GM19452 (cell line): ENCODE data around the gene GRK5.
A peak's percentile ranks its signal among the peaks of the same experiment; 100 is the strongest.

Experiments
- ATAC-seq: cut with Tn5 transposase; IDR thresholded peaks from one replicate; pipeline ENCODE4 v1.9.1; 2021; ENCODE audit not compliant: unreplicated experiment

Gene GRK5

DNA sequence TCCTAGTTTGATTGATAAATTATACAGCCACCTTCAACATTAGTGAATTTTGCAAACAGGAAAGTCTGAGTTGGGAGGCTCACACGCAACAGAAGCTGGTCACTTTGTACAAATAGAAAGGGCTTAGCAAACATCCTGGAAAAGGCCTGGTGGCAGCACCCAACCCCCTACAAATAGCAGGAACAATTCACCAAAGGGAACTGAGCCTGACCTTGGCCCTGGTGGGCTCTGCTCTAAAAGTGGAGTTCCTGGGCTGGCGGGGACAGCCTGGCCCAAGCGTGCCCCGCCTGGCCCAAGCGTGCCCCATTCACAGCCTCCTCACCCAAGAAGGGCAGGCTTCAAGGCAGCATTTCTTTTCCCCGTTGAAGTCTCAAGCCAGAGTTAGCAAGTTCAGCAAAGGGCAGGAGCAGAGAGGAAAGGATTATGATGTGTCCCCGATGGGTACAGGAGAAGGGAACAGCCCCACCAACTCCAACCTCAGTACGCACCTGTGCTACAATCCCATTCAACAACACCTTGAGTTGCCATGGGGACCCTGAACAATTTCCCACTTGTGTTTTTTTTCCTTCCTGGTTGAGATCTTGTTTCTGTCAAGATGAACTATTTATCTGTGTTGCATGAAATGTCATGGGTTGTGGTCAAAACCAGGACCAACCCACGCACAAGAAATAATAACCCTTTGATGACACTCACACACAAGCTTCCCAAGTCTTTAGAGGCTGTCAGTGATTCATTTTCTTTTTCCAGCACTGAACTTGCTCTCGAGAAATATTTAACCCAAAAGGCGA is 291.7 kb downstream of the GRK5 start:
- no peak for ATAC-seq

DNA sequence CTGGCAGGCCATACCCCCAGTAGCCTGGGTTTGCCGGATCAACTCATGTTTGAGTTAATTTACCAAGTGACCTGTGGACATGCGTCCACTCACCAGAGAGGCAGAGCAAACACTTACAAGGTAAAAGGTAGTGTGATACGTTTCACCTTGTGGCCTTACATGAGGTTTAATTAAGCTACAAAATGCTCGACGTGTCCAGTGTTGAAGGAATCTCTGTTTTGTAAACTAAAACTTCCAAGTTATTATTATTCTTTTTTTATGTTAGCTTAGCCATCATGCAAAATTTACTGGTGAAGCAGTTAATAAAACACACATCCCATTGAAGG is 292.3 kb downstream of the GRK5 start:
- no peak for ATAC-seq

DNA sequence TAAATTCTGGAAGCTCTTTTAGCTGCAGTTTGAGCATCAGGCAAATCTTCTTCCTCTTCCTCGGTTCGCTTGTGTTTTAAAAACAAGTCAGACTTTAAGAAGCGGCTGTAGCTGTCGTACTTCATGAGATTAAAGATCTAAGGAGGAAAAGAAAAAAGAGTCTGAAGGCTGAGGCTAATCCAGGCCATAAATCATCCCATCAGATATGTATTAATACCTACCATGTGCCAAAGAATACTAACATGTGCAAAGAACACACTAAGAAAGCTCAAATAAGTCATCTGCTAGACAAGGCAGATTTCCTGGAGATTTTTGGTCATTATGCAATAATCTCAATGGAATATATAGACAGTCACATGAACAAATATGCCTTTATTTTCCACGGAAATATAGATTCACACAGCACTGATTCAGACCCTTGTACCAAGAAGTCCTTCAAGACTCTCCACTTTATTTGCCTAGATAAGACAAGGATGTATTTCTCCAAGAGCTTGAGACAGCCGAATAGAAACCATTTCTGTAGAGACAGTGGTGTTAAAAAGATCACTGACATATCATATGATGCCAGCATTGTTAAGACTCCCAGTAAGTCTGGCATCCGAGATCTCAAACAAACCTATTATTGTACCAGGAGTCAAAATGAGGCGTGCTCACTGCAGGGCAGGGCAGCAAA is 292.9 kb downstream of the GRK5 start:
- ATAC-seq = no peak

DNA sequence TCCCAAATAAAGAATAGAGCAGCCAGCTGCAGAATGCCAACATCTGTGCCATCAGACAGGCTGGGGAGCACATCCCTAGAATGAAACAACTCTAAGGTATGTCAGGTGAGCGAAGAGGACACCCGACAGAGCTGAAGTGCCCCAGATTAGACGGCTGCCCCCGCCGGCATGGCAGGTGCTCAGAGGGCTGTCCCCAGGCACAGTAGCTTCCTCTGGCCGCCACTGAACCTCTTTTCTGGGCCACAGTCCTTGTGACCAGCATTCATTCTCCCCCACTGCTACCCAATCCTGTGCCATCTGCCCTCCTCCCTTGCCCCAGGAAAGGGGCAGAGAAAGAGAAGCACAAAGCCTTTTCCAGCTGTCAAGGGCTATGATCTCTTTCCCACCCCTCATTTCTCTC is 293.4 kb downstream of the GRK5 start:
- ATAC-seq = no peak

DNA sequence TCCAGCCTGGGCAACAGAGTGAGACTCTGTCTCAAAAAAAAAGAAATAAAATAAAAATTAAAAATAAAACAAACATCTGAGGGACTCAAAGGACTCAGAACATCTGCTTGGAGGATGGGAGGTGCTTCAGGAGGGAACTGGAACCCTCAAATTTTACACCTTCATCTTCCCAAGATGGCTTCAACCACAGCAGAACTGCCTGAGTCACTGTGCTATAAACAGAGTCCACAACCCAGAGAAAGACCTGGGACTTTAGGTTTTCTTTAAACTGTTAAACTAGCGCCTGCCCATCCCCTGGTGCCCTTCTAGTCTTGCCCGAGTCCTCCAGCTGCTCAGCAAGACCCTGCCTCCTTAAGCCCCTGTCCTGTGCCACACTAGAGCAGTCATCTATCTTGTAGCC is 294.3 kb downstream of the GRK5 start:
- peak; percentile 24 for ATAC-seq

DNA sequence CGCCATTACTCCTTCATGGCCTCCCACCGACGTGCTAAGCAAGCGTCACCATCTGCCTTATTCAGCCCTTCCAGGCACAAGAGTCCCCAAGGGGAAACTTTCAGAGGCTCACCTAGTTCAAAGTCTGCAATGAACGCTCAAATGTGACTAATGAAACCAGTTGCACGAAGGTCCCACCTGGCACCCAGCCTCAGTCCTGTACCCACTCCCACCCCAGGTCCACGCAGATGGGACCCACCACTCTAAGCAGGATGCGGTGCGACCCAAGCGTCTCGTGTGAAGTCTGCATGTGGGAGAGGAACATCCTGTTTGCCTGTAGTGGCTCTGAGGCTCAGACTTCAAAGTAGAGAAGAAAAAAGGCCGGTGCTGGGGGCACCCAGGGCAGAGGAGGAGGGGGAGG is 294.8 kb downstream of the GRK5 start:
- ATAC-seq = peak; percentile 60

DNA sequence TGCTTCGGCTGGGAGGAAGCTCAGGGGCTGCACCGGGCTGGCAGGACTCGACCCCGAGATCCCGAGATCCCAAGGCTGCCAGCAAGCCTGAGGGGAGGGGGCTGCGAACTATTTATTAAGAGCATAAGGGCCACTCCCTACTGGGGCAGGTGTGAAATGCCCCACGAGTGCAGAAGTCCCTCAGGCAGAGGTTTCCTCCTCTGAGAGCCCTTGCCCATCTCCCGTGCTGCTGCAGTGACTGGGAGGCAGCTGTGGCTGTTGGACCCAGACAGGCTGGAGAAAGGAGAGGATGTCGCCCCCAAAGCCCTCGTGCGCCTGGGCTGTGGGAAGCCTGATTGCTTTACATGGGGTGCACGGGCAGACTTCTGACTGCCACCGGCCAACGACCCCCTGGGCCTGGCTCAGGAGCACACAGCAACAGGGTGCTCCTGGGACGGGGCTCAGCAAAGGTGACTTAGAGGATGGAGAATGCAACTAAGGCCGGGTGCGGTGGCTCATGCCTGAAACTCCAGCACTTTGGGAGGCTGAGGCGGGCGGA is 295.3 kb downstream of the GRK5 start:
- no peak for ATAC-seq

DNA sequence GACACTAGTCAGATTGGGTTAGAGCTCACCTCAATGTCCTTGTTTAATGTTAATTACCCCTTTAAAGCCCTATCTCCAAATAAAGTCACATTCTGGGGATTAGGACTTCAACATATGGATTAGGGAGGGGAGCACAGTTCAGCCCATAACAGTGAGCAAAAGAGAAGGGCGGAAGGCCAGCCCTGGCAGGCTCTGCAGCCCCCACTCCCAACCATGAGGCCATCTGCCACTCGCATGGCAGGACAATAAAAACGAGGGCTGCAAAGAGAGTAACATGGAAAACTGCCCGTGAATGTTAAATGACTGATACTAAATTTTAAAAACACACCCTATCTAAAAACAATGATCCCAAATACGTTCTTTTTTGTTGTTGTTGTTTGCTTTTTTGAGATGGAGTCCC is 296.4 kb downstream of the GRK5 start:
- no peak for ATAC-seq

DNA sequence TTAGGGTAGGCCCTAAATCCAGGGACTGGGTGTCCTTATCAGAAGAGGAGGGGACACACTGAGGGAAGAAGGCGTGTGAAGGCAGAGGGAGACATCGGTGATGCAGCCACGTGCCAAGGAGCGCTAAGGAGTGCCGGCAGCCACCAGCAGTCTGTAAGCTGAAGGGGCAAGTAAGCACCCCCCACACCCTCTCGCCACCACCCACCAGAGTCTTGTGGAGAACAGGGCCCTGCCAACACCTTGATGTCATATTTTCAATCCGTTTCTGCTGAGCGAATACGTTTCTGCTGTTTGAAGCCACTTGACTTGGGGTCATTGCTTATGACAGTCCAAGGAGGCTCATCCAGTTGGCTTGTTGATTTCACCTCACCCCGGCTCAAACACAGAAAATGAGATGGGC is 297.3 kb downstream of the GRK5 start:
- no peak for ATAC-seq

DNA sequence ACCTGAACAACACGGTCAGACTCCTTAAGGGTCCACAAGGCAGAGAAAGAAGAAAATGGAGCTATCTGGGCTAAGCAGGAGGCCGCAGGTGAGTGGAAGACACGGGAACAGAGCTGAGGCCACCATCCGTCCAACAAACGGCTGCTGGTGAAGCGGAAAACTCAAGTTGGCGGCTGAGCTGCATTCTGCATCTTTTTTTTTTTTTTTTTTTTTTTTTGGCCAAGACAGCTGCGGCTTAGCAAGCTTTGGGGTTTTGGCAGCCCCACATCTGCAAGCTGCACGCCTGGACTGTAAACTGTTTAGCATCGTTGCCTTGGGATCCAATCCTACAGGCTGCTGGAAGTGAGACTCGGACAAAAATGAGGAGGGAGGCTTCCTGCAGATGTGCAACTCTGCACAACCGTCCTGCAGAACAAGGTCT is 297.8 kb downstream of the GRK5 start:
- ATAC-seq = no peak
